Measurements from ENCODE around the gene OGDH. TPM values are rescaled to one million over a fixed set of nuclear protein-coding genes. Genes with fewer than 3 reads are reported as not detected.

The OGDH gene
- total RNA-seq, 1 donor from 2014 or later, result 102 TPM

DNA sequence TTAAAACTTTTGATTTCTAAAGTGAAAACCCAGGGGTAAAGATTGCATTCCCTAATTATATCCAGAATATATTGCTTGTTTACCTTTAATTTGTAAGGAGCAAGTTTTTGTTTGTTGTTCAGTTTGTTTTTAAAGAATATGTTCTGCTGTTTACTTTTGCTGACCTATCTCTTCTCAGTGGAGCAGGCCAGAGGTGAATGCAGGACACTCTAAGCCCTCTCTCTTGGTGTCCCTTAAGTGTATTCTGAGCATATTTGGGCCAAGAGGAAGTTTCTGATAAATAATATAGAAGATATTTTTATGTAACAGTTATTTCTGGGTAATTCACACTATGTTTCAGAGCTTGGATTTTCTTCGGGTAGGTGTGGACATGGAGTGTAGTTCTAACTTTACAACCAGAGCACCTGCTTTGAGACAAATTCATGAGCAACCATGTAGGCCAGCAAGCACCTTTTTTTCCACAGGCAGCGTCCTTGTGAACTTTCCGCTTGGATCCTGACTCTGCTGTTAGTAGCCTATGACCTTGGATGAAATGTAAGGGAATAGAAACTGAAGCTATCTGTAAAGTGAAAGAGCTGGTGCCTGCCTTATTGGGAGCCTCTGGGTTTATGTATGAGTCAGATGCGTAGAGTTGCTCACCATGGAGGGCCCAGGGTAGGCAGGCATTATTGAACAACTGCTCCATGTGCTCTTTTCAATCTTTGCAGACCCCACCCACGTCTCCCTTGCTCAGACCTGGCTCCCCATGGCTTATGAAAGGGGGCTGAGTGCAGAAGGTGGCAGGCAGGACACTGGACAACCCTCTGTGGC, 16.1 kb downstream of the OGDH start:
- Mint-ChIP-seq H3K4me3 (ENCODE audit: unreplicated experiment) (no peak overlapping the region), H3K27ac (ENCODE audit: unreplicated experiment) (no peak overlapping the region), H3K4me1 (ENCODE audit: low read depth, unreplicated experiment) (peaks cover 10% of the 10 kb centered on the region), H3K27me3 (ENCODE audit: unreplicated experiment) (no peaks in the 10 kb centered on the region), H3K9me3 (ENCODE audit: unreplicated experiment) (no peaks in the 10 kb centered on the region), H3K36me3 (ENCODE audit: unreplicated experiment) (no peaks in the 10 kb centered on the region)
- TF ChIP-seq, protein P1, sequence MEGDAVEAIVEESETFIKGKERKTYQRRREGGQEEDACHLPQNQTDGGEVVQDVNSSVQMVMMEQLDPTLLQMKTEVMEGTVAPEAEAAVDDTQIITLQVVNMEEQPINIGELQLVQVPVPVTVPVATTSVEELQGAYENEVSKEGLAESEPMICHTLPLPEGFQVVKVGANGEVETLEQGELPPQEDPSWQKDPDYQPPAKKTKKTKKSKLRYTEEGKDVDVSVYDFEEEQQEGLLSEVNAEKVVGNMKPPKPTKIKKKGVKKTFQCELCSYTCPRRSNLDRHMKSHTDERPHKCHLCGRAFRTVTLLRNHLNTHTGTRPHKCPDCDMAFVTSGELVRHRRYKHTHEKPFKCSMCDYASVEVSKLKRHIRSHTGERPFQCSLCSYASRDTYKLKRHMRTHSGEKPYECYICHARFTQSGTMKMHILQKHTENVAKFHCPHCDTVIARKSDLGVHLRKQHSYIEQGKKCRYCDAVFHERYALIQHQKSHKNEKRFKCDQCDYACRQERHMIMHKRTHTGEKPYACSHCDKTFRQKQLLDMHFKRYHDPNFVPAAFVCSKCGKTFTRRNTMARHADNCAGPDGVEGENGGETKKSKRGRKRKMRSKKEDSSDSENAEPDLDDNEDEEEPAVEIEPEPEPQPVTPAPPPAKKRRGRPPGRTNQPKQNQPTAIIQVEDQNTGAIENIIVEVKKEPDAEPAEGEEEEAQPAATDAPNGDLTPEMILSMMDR (IDR thresholded peaks at IDR 0.05; ENCODE audit: partially characterized antibody, unreplicated experiment), result no peak
- DNase-seq, result no peak

DNA sequence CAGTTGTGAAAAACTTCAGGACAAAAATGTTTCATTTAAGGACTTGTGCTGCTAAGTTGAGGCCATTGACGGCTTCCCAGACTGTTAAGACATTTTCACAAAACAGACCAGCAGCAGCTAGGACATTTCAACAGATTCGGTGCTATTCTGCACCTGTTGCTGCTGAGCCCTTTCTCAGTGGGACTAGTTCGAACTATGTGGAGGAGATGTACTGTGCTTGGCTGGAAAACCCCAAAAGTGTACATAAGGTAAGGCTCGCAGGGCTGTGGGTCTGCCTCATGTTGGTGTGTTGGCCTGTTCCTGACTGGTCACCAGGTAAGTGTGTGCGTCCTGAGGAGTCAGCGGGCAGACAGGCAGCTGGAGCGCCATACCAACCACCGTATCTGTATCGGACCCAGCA, 17.9 kb downstream of the OGDH start:
- H3K36me3 Mint-ChIP-seq (ENCODE audit: unreplicated experiment), result no peaks in the 10 kb centered on the region
- H3K27me3 Mint-ChIP-seq (ENCODE audit: unreplicated experiment), result no peaks in the 10 kb centered on the region
- TF ChIP-seq, protein P1 (IDR thresholded peaks at IDR 0.05; ENCODE audit: partially characterized antibody, unreplicated experiment), result no peak
- DNase-seq, result no peak
- peaks cover 1% of the 10 kb centered on the region for H3K9me3 Mint-ChIP-seq (ENCODE audit: unreplicated experiment)
- no peak overlapping the region for H3K27ac Mint-ChIP-seq (ENCODE audit: unreplicated experiment)
- H3K4me3 Mint-ChIP-seq (ENCODE audit: unreplicated experiment), result no peak overlapping the region
- H3K4me1 Mint-ChIP-seq (ENCODE audit: low read depth, unreplicated experiment), result peaks cover 9% of the 10 kb centered on the region

DNA sequence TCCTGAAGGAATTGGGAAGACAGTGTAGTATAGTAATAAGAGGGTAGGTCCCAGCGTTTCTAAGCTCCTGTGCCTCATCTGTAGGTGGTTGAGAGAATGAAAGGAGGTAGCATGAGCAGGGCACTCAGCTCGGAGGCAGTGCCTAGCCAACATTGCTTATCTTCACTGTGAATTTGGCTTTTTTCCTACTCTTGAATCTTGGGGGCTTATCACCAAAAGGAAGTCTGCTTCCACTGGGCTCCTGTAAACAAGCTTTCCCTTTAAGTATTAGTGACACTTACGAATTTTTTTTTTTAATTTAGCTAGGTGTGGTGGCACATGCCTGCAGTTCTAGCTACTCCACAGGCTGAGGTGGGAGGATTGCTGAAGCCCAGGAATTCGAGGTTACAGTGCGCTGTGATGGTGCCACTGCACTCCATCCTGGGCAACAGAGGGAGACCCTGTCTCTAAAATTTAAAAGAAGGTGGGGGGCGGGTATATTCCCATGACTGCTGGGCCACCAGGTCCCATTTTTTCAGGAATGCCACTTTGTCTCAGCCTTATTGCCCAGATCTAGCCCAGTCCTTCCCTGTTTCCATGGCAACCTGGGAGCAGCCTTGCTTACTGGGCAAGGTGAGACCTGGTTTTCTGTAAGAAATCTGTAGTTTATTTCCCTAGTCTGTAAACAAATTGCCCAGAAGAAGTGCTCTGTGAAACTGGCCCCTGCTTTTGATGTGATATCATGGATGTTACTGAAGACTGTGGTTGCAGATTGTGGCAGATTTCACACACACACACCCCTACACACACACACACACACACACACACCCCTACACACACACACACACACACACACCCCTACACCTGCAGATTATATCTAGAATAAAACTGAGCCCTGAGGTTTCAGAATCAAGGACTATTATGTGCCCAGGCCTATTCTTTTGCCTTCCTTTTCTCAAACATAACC, 19.4 kb downstream of the OGDH start:
- no peak overlapping the region for H3K4me3 Mint-ChIP-seq (ENCODE audit: unreplicated experiment)
- no peaks in the 10 kb centered on the region for H3K27me3 Mint-ChIP-seq (ENCODE audit: unreplicated experiment)
- H3K9me3 Mint-ChIP-seq (ENCODE audit: unreplicated experiment), result peaks cover 1% of the 10 kb centered on the region
- no peak overlapping the region for H3K27ac Mint-ChIP-seq (ENCODE audit: unreplicated experiment)
- no peaks in the 10 kb centered on the region for H3K36me3 Mint-ChIP-seq (ENCODE audit: unreplicated experiment)
- no peak for DNase-seq
- H3K4me1 Mint-ChIP-seq (ENCODE audit: low read depth, unreplicated experiment), result peaks cover 16% of the 10 kb centered on the region
- TF ChIP-seq, protein P1 (IDR thresholded peaks at IDR 0.05; ENCODE audit: partially characterized antibody, unreplicated experiment), result no peak

DNA sequence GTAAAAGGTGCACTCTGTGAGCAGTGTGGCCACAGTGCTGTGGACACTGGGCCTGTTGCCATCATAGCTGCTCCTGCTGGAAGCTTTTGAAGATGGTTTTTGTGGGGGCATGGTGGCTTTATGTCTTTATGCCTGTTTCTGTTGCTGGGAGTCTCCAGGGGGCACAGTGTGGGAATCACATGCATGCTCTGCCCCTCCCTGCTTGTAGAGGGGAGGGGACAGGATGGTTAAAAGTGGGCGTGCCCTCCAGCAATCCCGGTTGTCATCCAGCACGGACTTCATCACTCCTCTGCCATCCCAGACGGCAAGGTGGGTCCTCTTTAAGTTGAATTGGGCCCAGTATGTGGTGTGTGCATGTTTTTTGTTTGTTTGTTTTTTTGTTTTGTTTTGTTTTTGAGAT, 20.2 kb downstream of the OGDH start:
- no peak for DNase-seq
- Mint-ChIP-seq H3K9me3 (ENCODE audit: unreplicated experiment) (peaks cover 1% of the 10 kb centered on the region), H3K4me1 (ENCODE audit: low read depth, unreplicated experiment) (peaks cover 16% of the 10 kb centered on the region), H3K27me3 (ENCODE audit: unreplicated experiment) (no peaks in the 10 kb centered on the region), H3K27ac (ENCODE audit: unreplicated experiment) (no peak overlapping the region), H3K4me3 (ENCODE audit: unreplicated experiment) (no peak overlapping the region), H3K36me3 (ENCODE audit: unreplicated experiment) (no peaks in the 10 kb centered on the region)
- TF ChIP-seq, protein P1 (IDR thresholded peaks at IDR 0.05; ENCODE audit: partially characterized antibody, unreplicated experiment), result no peak

All from glutamatergic neuron (in vitro differentiated cells).